IMR-90 (cell line): ENCODE measurements around the gene SELP. TPM values are rescaled to one million over a fixed set of nuclear protein-coding genes. Genes with fewer than 3 reads are reported as not detected.

Experiments used
- ATAC-seq: fragments of 200-7000 bp; cut with Tn5 transposase; 2 replicates; pipeline ENCODE4 v1.9.1; 2020; ENCODE audit warnings: low read depth, mild to moderate bottlenecking, moderate library complexity
- BruUV-seq: library from RNA; stranded (reverse); fragments of 400-500 nt; replicated peaks from 2 replicates; lab custom pipeline; 2021; lab: Mats Ljungman, UMichigan
- CTCF ChIA-PET: fragments of 300-600 bp; formaldehyde crosslinking; extraction: SDS; loops from one replicate; lab custom pipeline; 2021; ENCODE audit warnings: antibody characterized with exemption; lab: Yijun Ruan, JAX
- POLR2A ChIA-PET: fragments of 300-600 bp; sonication (Branson Sonifier 250); formaldehyde crosslinking; loops from one replicate; lab custom pipeline; 2022; ENCODE audit warnings: antibody characterized with exemption; ENCODE audit not compliant: unreplicated experiment; lab: Charles Lee
- DNase-seq: peaks from one replicate; pipeline ENCODE4 v3.0.0; 2013
- H2AFZ ChIP-seq: replicated peaks from 2 replicates; pipeline ENCODE3; 2013; ENCODE audit warnings: low read length, mild to moderate bottlenecking; ENCODE audit not compliant: poor library complexity
- H2AK5ac ChIP-seq: 2 replicates; pipeline ENCODE4 v1.6.1; 2013; ENCODE audit warnings: low read depth, low read length, inconsistent platforms
- H2AK9ac ChIP-seq: replicated peaks from 2 replicates; pipeline ENCODE3; 2013; ENCODE audit warnings: mild to moderate bottlenecking, low read depth, low read length, moderate library complexity; ENCODE audit not compliant: poor library complexity
- H2BK120ac ChIP-seq: 2 replicates; pipeline ENCODE4 v1.6.1; 2013; ENCODE audit warnings: low read depth, low read length, inconsistent platforms
- H2BK15ac ChIP-seq: 3 replicates; pipeline ENCODE4 v1.6.1; 2013; ENCODE audit warnings: low read depth, low read length, inconsistent platforms
- H2BK20ac ChIP-seq: 2 replicates; pipeline ENCODE4 v1.6.1; 2013; ENCODE audit warnings: low read depth, mild to moderate bottlenecking, inconsistent platforms, low read length, moderate library complexity
- H2BK5ac ChIP-seq: 2 replicates; pipeline ENCODE4 v1.6.1; 2013; ENCODE audit warnings: mild to moderate bottlenecking, low read depth, low read length, inconsistent platforms; ENCODE audit not compliant: poor library complexity, severe bottlenecking
- H3K14ac ChIP-seq: replicated peaks from 2 replicates; pipeline ENCODE4 v1.6.1; 2013; ENCODE audit warnings: low read depth, low read length, inconsistent platforms
- H3K18ac ChIP-seq: 2 replicates; pipeline ENCODE4 v1.6.1; 2013; ENCODE audit warnings: low read depth, low read length, control low read depth
- H3K23ac ChIP-seq: 2 replicates; pipeline ENCODE4 v1.6.1; 2013; ENCODE audit warnings: low read depth, low read length, inconsistent platforms
- H3K27ac ChIP-seq: 2 replicates; pipeline ENCODE4 v1.5.1; 2013; ENCODE audit warnings: mild to moderate bottlenecking, control low read depth, low read length; ENCODE audit not compliant: insufficient read depth
- H3K27me3 ChIP-seq: 2 replicates; pipeline ENCODE4 v1.6.1; 2013; ENCODE audit warnings: low read length; ENCODE audit not compliant: control insufficient read depth, insufficient read depth
- H3K36me3 ChIP-seq: 2 replicates; pipeline ENCODE4 v1.6.1; 2013; ENCODE audit warnings: low read length, mixed read lengths; ENCODE audit not compliant: control insufficient read depth, insufficient read depth
- H3K4ac ChIP-seq: 2 replicates; pipeline ENCODE4 v1.6.1; 2013; ENCODE audit warnings: low read depth, low read length, inconsistent platforms
- H3K4me1 ChIP-seq: 2 replicates; pipeline ENCODE4 v1.6.1; 2013; ENCODE audit warnings: low read length, mixed read lengths; ENCODE audit not compliant: control insufficient read depth, insufficient read depth
- H3K4me2 ChIP-seq: 2 replicates; pipeline ENCODE4 v1.6.1; 2013; ENCODE audit warnings: low read depth, mild to moderate bottlenecking, control low read depth, low read length, moderate library complexity
- H3K4me3 ChIP-seq: 2 replicates; pipeline ENCODE4 v1.5.1; 2013; ENCODE audit warnings: low read depth, mild to moderate bottlenecking, control low read depth, low read length, moderate library complexity; ENCODE audit not compliant: insufficient read depth
- H3K56ac ChIP-seq: 2 replicates; pipeline ENCODE4 v1.6.1; 2013; ENCODE audit warnings: low read length, inconsistent platforms; ENCODE audit not compliant: insufficient read depth; ENCODE audit errors: extremely low read depth
- H3K79me1 ChIP-seq, 2 experiments: 2 replicates each; pipeline ENCODE4 v1.6.1; 2013; ENCODE audit warnings: low read length in 2 of 2, inconsistent platforms in 1 of 2, low read depth in 1 of 2
- H3K9ac ChIP-seq: 2 replicates; pipeline ENCODE4 v1.6.1; 2013; ENCODE audit warnings: low read depth, low read length, control low read depth
- H3K9me1 ChIP-seq: 2 replicates; pipeline ENCODE4 v1.6.1; 2013; ENCODE audit warnings: low read length, inconsistent platforms; ENCODE audit not compliant: insufficient read depth
- H3K9me3 ChIP-seq: 2 replicates; pipeline ENCODE4 v1.6.1; 2013; ENCODE audit warnings: low read length; ENCODE audit not compliant: control insufficient read depth, insufficient read depth
- H4K20me1 ChIP-seq: 2 replicates; pipeline ENCODE4 v1.6.1; 2013; ENCODE audit warnings: low read length, inconsistent platforms; ENCODE audit not compliant: insufficient read depth
- H4K5ac ChIP-seq: 2 replicates; pipeline ENCODE4 v1.6.1; 2013; ENCODE audit warnings: mild to moderate bottlenecking, low read depth, low read length, control low read depth
- H4K8ac ChIP-seq, 2 experiments: 2 replicates each; pipeline ENCODE4 v1.6.1; 2013; ENCODE audit warnings: low read depth in 2 of 2, low read length in 2 of 2, control low read depth in 1 of 2, inconsistent platforms in 1 of 2
- H4K91ac ChIP-seq: 2 replicates; pipeline ENCODE4 v1.6.1; 2013; ENCODE audit warnings: low read depth, low read length, inconsistent platforms; ENCODE audit not compliant: insufficient read depth
- BHLHE40 ChIP-seq: fragments of 150-350 bp; IDR thresholded peaks from 2 replicates; pipeline ENCODE4 v1.6.1; 2016; ENCODE audit warnings: mild to moderate bottlenecking, low read depth, low read length
- CEBPB ChIP-seq: IDR thresholded peaks from 2 replicates; pipeline ENCODE4 v1.6.1; 2012; ENCODE audit warnings: low read depth, low read length, improper control_type of control experiment
- FOS ChIP-seq: fragments of 150-350 bp; IDR thresholded peaks from 2 replicates; pipeline ENCODE4 v1.6.1; 2016; ENCODE audit warnings: low read depth, low read length
- MAZ ChIP-seq: IDR thresholded peaks from 2 replicates; pipeline ENCODE4 v1.6.1; 2012; ENCODE audit warnings: low read depth, mild to moderate bottlenecking, low read length, improper control_type of control experiment, moderate library complexity, borderline replicate concordance
- NFE2L2 ChIP-seq: fragments of 150-350 bp; IDR thresholded peaks from 2 replicates; pipeline ENCODE4 v1.6.1; 2016; ENCODE audit warnings: low read depth, mild to moderate bottlenecking, low read length
- POLR2A ChIP-seq: IDR thresholded peaks from 2 replicates; pipeline ENCODE4 v1.6.1; 2012; ENCODE audit warnings: mild to moderate bottlenecking, low read depth, low read length
- RAD21 ChIP-seq: IDR thresholded peaks from 2 replicates; pipeline ENCODE4 v1.6.1; 2012; ENCODE audit warnings: low read length, improper control_type of control experiment
- RCOR1 ChIP-seq: IDR thresholded peaks from 2 replicates; pipeline ENCODE4 v1.6.1; 2012; ENCODE audit warnings: mild to moderate bottlenecking, low read length, improper control_type of control experiment; ENCODE audit not compliant: insufficient replicate concordance
- RFX5 ChIP-seq: IDR thresholded peaks from 2 replicates; pipeline ENCODE4 v1.8.0; 2012; ENCODE audit warnings: low read depth, mild to moderate bottlenecking, low read length, moderate library complexity
- SMC3 ChIP-seq: fragments of 150-350 bp; IDR thresholded peaks from 2 replicates; pipeline ENCODE4 v1.6.1; 2016; ENCODE audit warnings: low read depth, mild to moderate bottlenecking, antibody characterized with exemption, low read length, moderate library complexity
- WGBS, 2 experiments: methylation state at CpG; one replicate each; pipeline versions ENCODE4 v1.1.5 to v1.1.7; 2013; ENCODE audit warnings: missing lambda C conversion rate in 2 of 2; ENCODE audit not compliant: insufficient read length in 1 of 2; ENCODE audit errors: extremely low coverage in 2 of 2; 5-methylcytosine and 5-hydroxymethylcytosine counted together
- dilution Hi-C: fragments of 300-500 bp; cut with HindIII; formaldehyde crosslinking; loops from one replicate; pipeline ENCODE4 v1.14.3; 2018; ENCODE audit warnings: low sequenced_read_pairs; ENCODE audit not compliant: unreplicated experiment
- in situ Hi-C: fragments of 300-500 bp; cut with MboI; formaldehyde crosslinking; loops from 3 replicates; pipeline ENCODE4 v1.14.3; 2019; ENCODE audit warnings: low sequenced_read_pairs, inconsistent platforms, mixed read lengths
- intact Hi-C: fragments of 100-400 bp; cut with micrococcal nuclease; formaldehyde crosslinking; loops from 2 replicates; pipeline ENCODE4 v1.10.0; 2022
- polyA plus RNA-seq, 3 experiments: library from polyadenylated mRNA; depleted of rRNA; stranded (reverse); fragments of >200 nt; gene quantifications; 2 replicates each; pipeline ENCODE4 v1.2.3, GENCODE V29; 2012; ENCODE audit warnings: low replicate concordance in 1 of 3
- total RNA-seq: library from RNA; depleted of rRNA; stranded (reverse); fragments of >200 nt; gene quantifications from 2 replicates; pipeline ENCODE4 v1.2.3, GENCODE V29; 2012
- TF ChIP-seq, protein P1 (sequence below): conservative IDR thresholded peaks from 2 replicates; pipeline ENCODE4 v1.5.1; 2012; ENCODE audit warnings: mild to moderate bottlenecking, low read depth, low read length, improper control_type of control experiment
- TF ChIP-seq, protein P2 (sequence below): fragments of 150-350 bp; IDR thresholded peaks from 2 replicates; pipeline ENCODE4 v1.6.1; 2017; ENCODE audit warnings: mild to moderate bottlenecking, antibody characterized with exemption, low read length, low read depth

Gene SELP
- total and polyA plus RNA-seq, 2 of the 4 experiments (the other 2 are of a cell fraction) = not detected

DNA sequence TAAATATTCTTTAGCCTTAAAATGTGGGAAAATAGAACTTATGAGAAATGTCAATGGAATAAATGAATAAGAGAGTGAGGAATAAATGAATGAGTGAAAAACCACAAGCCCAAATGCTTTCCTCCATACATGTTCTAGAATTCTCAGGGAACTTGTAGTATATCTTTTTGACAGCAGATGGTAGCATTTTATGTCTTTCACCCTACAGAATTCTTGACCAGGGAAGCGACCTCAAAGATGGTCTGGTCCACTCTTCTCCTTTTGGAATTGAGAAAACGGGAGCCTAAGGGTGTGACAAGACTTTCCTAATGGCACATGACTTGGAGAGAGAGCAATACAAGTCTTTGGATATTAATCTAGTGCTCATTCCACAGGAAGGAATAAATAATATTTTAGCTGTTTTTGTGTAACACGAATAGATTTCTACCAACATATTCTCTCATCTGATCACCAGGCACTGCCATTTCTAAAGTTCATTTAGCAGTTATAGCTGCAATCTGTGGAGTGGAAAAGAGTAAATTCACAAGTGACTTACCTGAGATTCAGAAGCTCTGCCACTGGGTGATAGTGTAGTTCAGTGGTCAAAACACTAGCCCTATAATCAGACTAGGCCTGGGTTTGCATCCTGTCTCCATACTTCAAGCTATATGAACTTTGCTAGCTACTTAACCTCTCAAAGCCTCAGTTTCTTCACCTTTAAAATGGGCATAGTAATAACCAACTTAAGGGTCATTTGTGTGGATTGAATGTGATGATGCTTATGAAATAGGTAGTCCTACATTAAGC, 28.6 kb downstream of the SELP start:
- Histone ChIP-seq H3K36me3 (no peaks in the 10 kb centered on the region), H2BK5ac (no peak overlapping the region), H3K27ac (no peak overlapping the region), H3K27me3 (no peaks in the 10 kb centered on the region), H4K91ac (no peak overlapping the region), H3K79me1 (no peaks in the 10 kb centered on the region), H3K4ac (no peak overlapping the region), H3K56ac (no peak overlapping the region), H2AK5ac (no peak overlapping the region), H2AK9ac (no peak overlapping the region), H3K9me3 (no peaks in the 10 kb centered on the region), H4K5ac (no peak overlapping the region), H3K4me3 (no peak overlapping the region), H2AFZ (no peak overlapping the region), H3K14ac (no peak overlapping the region), H3K18ac (no peak overlapping the region), H2BK15ac (no peak overlapping the region), H3K4me2 (no peak overlapping the region), H2BK20ac (no peak overlapping the region), H3K23ac (no peak overlapping the region), H4K20me1 (no peaks in the 10 kb centered on the region), H3K9me1 (no peaks in the 10 kb centered on the region), H3K9ac (no peak overlapping the region), H2BK120ac (no peak overlapping the region), H3K4me1 (no peaks in the 10 kb centered on the region), H4K8ac (no peak overlapping the region)
- no TSS peak for BruUV-seq
- intact Hi-C loops (loop anchor here (1.0 kb wide), 2 partner anchors 111 to 208 kb away; no protein-coding TSS in a partner anchor), in situ Hi-C loops (no loop called here), dilution Hi-C loops (no loop called here)
- TF ChIP-seq POLR2A (no peak), BHLHE40 (no peak), NFE2L2 (no peak), FOS (no peak), RFX5 (no peak), CEBPB (no peak), RAD21 (peak; percentile 40), SMC3 (no peak; the same call in 1 of the 2 replicates), MAZ (no peak), RCOR1 (no peak)
- TF ChIP-seq, protein P1, sequence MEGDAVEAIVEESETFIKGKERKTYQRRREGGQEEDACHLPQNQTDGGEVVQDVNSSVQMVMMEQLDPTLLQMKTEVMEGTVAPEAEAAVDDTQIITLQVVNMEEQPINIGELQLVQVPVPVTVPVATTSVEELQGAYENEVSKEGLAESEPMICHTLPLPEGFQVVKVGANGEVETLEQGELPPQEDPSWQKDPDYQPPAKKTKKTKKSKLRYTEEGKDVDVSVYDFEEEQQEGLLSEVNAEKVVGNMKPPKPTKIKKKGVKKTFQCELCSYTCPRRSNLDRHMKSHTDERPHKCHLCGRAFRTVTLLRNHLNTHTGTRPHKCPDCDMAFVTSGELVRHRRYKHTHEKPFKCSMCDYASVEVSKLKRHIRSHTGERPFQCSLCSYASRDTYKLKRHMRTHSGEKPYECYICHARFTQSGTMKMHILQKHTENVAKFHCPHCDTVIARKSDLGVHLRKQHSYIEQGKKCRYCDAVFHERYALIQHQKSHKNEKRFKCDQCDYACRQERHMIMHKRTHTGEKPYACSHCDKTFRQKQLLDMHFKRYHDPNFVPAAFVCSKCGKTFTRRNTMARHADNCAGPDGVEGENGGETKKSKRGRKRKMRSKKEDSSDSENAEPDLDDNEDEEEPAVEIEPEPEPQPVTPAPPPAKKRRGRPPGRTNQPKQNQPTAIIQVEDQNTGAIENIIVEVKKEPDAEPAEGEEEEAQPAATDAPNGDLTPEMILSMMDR = peak; percentile 35
- TF ChIP-seq, protein P2, sequence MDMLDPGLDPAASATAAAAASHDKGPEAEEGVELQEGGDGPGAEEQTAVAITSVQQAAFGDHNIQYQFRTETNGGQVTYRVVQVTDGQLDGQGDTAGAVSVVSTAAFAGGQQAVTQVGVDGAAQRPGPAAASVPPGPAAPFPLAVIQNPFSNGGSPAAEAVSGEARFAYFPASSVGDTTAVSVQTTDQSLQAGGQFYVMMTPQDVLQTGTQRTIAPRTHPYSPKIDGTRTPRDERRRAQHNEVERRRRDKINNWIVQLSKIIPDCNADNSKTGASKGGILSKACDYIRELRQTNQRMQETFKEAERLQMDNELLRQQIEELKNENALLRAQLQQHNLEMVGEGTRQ = no peak
- CTCF ChIA-PET = interaction anchor here (1.0 to 1.2 kb wide), 2 partner anchors 15 to 208 kb away, joined by 3 read pairs; partner anchors contain the start of gene F5
- POLR2A ChIA-PET = no interaction called here
- WGBS, 2 experiments = no CpG with 5 or more reads among the region's 3 CpGs
- ATAC-seq (peak; percentile 37; the same call in 1 of the 2 replicates), DNase-seq (peak; percentile 20)
